Measurements from ENCODE around the gene ELOVL6.
"Not testable (repeated sequence)": the region's sequence is repeated elsewhere in the genome, so short reads cannot be mapped to it uniquely, and the experiment has no call there.

Gene ELOVL6, protein sequence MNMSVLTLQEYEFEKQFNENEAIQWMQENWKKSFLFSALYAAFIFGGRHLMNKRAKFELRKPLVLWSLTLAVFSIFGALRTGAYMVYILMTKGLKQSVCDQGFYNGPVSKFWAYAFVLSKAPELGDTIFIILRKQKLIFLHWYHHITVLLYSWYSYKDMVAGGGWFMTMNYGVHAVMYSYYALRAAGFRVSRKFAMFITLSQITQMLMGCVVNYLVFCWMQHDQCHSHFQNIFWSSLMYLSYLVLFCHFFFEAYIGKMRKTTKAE

GRCh38 chr4:110198435-110199416 lies at the start of gene ELOVL6:
Gene ELOVL6, minus strand, starts transcription at chr4:110198615. Its CDS starts 280 bp downstream, at chr4:110198335.
- DNase-seq (ENCODE audit: low read depth): no peak

GRCh38 chr4:110248100-110248499 lies 49.7 kb upstream of the ELOVL6 start:
- no peak for DNase-seq (ENCODE audit: low read depth)

- DNase-seq (ENCODE audit: low read depth): no peak
Measured at GRCh38 chr4:110247591-110247990, 49.2 kb upstream of the ELOVL6 start.

DNA sequence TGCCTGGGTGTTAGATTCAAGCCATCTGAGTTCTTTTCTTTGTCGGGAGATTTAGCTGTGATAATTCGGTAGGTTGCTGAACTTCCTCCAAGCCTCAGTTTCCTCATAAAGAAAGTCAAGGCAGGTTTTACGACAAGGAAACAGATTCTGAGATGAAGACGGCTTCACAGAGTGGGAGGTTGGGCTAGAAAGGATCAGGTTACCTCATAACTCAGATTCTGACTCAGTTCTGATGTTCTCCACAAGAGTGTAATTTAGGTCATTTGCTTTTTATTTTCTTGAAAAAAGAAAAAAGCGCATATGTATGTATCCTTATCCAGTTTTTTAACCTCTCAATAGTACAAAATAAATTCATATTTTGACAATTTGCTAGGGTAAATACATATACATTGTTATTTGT lies 47.2 kb upstream of the ELOVL6 start:
- no peak for DNase-seq (ENCODE audit: low read depth)

DNA sequence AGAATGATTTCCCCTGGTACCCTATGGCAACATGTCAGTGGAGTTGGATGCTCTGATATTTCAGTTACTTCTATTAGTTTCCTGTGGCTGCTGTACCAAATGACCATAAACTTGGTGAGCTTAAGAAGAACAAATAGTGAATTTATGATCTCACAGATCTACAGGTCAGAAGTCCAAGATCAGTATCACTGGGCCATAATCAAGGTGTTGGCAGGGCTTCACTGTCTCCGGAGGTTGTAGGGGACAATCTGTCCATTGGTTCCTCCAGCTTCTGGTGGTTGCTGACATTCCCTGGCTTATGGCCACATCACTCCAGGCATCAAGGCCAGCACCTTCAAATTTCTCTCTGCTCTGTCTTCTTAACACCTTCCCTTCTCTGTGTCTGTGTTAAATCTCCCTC lies 37.9 kb upstream of the ELOVL6 start:
- no peak for DNase-seq (ENCODE audit: low read depth)

DNA sequence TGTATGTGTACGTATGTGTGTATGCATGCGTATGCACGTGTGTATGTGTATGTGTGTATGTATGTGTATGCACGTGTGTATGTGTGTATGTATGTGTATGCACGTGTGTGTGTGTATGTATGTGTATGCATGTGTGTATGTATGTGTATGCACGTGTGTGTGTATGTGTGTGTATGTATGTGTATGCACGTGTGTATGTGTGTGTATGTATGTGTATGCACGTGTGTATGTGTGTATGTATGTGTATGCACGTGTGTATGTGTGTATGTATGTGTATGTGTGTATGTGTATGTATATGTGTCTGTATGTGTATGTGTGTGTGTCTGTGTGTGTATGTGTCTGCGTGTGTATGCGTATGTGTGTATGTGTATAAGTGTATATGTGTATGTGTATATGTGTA lies 35.2 kb upstream of the ELOVL6 start:
- not testable (repeated sequence) for DNase-seq (ENCODE audit: low read depth)

- no peak for DNase-seq (ENCODE audit: low read depth)
Measured at GRCh38 chr4:110231869-110232268, 33.5 kb upstream of the ELOVL6 start.

DNA sequence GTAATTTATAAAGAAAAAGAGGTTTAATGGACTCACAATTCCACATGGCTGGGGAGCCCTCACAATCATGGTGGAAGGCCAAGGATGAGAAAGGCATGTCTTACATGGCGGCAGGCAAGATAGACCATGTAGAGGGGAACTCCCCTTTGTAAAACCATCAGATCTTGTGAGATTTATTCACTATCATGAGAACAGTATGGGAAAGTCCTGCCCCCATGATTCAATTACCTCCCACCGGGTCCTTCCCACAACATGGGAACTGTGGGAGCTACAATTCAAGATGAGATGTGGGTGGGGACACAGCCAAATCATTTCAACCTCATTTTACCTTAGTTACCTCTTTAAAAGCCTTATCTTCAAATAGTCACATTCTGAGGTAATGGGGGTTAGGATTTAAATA lies 30.9 kb upstream of the ELOVL6 start:
- DNase-seq (ENCODE audit: low read depth): no peak

- no peak for DNase-seq (ENCODE audit: low read depth)
Measured at GRCh38 chr4:110224812-110225211, 26.4 kb upstream of the ELOVL6 start.

DNA sequence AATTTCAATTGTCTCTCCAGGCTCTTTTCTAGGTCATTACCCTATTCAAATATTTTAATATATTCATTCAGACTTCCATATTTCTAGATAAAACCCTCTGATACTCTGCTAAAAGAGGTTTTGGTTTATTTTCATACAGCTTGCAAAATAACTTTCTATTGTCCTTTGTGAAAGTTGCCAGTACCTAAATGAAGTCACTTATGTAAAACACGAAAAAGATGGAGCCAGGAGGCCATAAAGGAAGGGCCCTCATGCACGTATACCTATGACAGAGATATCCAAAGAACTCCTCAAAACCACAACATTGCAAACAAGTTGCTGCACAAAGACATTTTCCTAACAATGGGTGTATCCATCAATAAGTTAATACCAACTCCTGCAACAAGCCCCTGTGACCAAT lies 25.7 kb upstream of the ELOVL6 start:
- DNase-seq (ENCODE audit: low read depth): no peak

- not testable (repeated sequence) for DNase-seq (ENCODE audit: low read depth)
Measured at GRCh38 chr4:110218935-110219334, 20.5 kb upstream of the ELOVL6 start.

- DNase-seq (ENCODE audit: low read depth): not testable (repeated sequence)
Measured at GRCh38 chr4:110217181-110217580, 18.8 kb upstream of the ELOVL6 start.

DNA sequence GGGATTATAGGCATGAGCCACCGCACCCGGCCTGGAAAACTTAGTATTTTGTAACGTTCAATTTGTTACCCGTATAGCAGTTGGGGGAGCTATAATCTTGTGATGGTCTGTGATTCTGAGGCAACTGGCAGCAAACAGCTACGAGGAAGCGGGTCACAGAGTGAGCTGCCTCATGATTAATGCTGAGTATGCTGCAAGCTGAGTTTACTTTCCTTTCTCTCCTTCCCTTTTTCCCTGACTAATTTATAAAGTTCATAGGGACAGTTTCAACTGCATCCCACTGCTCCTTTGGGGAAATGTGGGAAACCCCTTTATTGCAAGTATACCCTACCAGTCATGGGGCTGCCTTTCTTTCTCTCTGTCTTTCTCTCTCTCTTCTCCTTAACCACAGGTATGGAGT lies 17.7 kb upstream of the ELOVL6 start:
- DNase-seq (ENCODE audit: low read depth): no peak

DNA sequence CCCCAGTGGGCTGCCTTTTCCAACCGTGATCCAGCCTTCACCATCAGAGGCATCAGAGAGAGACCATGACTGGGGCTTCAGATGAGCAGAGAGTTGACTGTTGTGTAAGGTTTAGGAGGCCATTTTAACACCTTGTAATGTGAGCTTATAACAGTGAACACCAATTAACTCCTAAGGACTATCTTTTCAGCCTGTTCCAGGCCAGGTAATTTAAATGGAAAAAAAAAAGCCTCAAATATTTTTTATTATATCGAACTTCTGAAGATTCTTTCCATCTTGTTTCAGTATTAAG lies 13.3 kb upstream of the ELOVL6 start:
- no peak for DNase-seq (ENCODE audit: low read depth)

GRCh38 chr4:110211007-110211769 lies 12.8 kb upstream of the ELOVL6 start:
- no peak for DNase-seq (ENCODE audit: low read depth)

DNA sequence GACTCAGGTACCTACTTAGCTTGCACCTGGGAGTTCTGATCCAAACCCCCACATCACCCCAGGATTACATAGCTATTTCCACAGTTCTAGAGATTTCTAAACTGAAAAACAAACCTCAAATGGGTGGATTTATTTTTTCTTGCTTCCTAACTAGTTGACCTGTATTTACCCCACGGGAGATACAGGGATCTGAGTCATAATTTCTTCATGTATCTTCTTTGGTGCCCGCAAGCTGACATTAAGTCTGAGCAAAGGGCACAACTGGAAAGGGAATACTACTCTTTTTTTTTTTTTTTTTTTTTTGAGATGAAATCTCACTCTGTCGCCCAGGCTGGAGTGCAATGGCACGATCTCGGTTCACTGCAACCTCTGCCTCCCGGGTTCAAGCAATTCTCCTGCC lies 10.0 kb upstream of the ELOVL6 start:
- no peak for DNase-seq (ENCODE audit: low read depth)

DNA sequence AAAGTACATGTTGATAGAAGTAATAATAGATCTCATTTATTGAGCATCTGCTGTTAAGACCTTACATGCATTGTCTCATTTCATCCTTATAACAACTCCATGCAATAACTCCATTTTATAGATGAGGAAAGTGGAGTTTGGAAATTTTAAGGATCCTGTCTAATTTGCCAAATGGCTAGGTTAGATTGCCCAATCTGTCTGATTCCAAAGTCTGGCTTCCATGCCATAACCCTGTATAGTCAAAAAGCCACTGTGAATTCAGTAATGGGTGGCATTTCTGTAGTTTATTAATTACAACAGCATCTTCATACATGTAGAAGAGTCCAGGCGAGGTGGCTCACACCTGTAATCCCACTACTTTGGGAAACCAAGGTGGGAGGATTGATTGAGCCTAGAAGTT lies 8.8 kb upstream of the ELOVL6 start:
- DNase-seq (ENCODE audit: low read depth): no peak

- DNase-seq (ENCODE audit: low read depth): no peak
Measured at GRCh38 chr4:110202024-110202423, 3.6 kb upstream of the ELOVL6 start.

DNA sequence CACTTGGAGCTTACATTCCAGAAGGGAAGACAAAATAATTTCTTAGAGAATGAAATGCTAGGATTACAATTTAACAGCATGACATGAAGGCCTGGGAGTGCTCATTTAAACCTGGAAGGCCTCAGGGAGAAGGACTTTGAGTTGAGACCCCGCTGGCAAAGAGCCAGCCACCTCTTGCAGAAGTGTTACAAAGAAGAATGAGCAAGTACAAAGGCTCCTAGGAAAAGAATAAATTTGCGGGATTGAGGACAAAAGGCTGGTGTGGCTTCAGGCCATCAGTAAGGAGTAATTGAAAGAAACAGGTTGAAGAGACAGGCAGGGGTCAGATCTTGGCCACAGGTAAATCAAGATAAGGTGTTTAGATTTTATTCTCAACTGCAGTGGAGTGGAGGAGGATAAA lies 3.1 kb upstream of the ELOVL6 start:
- no peak for DNase-seq (ENCODE audit: low read depth)

DNA sequence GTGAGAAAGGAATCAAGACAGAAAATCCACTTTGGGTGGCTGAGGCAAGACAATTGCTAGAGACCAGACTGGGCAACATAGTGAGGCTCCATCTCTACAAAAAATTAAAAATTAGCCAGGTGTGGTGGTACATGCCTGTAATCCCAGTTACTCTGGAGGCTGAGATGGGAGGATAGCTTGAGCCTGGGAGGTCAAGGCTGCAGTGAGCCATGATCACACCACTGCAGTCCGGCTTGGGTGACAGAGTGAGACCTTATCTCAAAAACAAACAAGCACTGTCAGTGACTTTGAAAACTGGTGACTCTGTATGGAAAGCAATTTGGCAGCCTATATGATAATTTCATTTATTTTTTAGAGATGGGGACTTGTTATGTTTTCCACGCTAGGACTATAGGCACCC lies 2.3 kb upstream of the ELOVL6 start:
- no peak for DNase-seq (ENCODE audit: low read depth)

- DNase-seq (ENCODE audit: low read depth): no peak
Measured at GRCh38 chr4:110198049-110198434, 373 bp downstream of the ELOVL6 start.

DNA sequence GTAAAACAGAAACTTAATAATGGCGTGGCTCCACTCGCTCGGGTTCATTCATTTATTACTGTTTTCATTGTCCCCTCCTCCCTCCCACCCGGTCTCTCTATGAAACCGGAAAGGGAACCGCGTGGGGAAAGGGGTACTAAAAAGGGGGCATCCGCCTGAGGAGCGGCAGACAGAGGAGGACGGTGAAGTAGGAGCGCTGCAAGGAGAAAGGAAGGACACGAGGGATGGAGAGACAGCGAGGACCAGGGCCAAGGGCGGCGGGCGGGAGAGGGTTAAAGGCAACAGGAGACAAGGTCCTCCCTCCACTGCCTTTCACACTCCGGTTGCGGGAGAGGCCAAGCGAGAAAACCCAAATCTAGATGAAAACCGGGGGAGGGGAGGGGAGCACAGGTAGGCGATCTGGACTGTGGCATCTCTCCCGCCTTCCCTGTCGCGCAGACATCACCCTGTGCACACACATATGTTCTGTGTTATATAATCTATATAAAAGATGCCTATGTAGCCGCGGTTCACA lies 829 bp downstream of the ELOVL6 start:
- DNase-seq (ENCODE audit: low read depth): no peak

All from stimulated activated CD8-positive, alpha-beta memory T cell treated with anti-CD3 and anti-CD28 coated beads, Interleukin-7, amount 100 ng/mL, for 24 hours (primary cell).